GM12878 (cell line): ENCODE results near the gene LRRC55. TPM values are rescaled to one million over a fixed set of nuclear protein-coding genes. Genes with fewer than 3 reads are reported as not detected.

Source experiments
- ATAC-seq: fragments of 200-7000 bp; cut with Tn5 transposase; 3 replicates; pipeline ENCODE4 v1.9.1; 2020; ENCODE audit warnings: mild to moderate bottlenecking, moderate library complexity
- BruUV-seq: library from RNA; stranded (reverse); fragments of 400-500 nt; replicated peaks from 2 replicates; lab custom pipeline; 2021; lab: Mats Ljungman, UMichigan
- CTCF ChIA-PET: fragments of 300-600 bp; sonication (Branson Sonifier 250); formaldehyde crosslinking; extraction: SDS; loops from one replicate; lab custom pipeline; 2021; ENCODE audit warnings: inconsistent platforms; lab: Yijun Ruan, JAX
- POLR2A ChIA-PET: fragments of 350-600 bp; formaldehyde crosslinking; extraction: SDS; loops from one replicate; lab custom pipeline; 2021; ENCODE audit warnings: inconsistent platforms; lab: Charles Lee
- RAD21 ChIA-PET: fragments of 300-600 bp; sonication (Branson Sonifier 250); formaldehyde crosslinking; loops from one replicate; lab custom pipeline; 2023; ENCODE audit warnings: antibody characterized with exemption; ENCODE audit not compliant: unreplicated experiment; lab: Charles Lee
- SMC1A ChIA-PET: fragments of 300-600 bp; sonication (Branson Sonifier 250); formaldehyde crosslinking; loops from one replicate; lab custom pipeline; 2023; ENCODE audit not compliant: unreplicated experiment, uncharacterized antibody; lab: Charles Lee
- DNase-seq: peaks from one replicate; pipeline ENCODE4 v3.0.0-alpha.2; 2011; ENCODE audit warnings: low read depth, low spot score
- FAIRE-seq: peaks from 3 replicates; lab custom pipeline; 2011; peaks lifted over from hg19 to GRCh38; lab: Jason Lieb, UNC
- H2AFZ ChIP-seq: 2 replicates; pipeline ENCODE4 v1.6.0; 2011; ENCODE audit warnings: low read depth, low read length, control low read depth; ENCODE audit not compliant: control insufficient read depth
- H3K27ac ChIP-seq: 2 replicates; pipeline ENCODE4 v1.5.1; 2011; ENCODE audit warnings: control low read depth; ENCODE audit not compliant: control insufficient read depth, insufficient read depth
- H3K27me3 ChIP-seq, 2 experiments: replicated peaks in 1 of 2; 2 replicates each; pipeline versions ENCODE4 v1.6.0 to v1.6.1; 2011; ENCODE audit warnings: low read length in 1 of 2; ENCODE audit not compliant: control insufficient read depth in 2 of 2, insufficient read depth in 2 of 2
- H3K36me3 ChIP-seq, 2 experiments: 2 replicates each; pipeline ENCODE4 v1.5.1; 2011; ENCODE audit warnings: low read length in 1 of 2; ENCODE audit not compliant: control insufficient read depth in 2 of 2, insufficient read depth in 2 of 2
- H3K4me1 ChIP-seq: 2 replicates; pipeline ENCODE4 v1.6.1; 2011; ENCODE audit warnings: mild to moderate bottlenecking, low read length, moderate library complexity, mixed read lengths; ENCODE audit not compliant: control insufficient read depth, insufficient read depth
- H3K4me2 ChIP-seq: 2 replicates; pipeline ENCODE4 v1.6.0; 2011; ENCODE audit warnings: control low read depth; ENCODE audit not compliant: control insufficient read depth, insufficient read depth
- H3K4me3 ChIP-seq: fragments of 200-600 bp; sonication (generic); 2 replicates; pipeline ENCODE4 v1.5.1; 2016
- H3K79me2 ChIP-seq: 2 replicates; pipeline ENCODE4 v1.6.0; 2011; ENCODE audit warnings: low read length; ENCODE audit not compliant: control insufficient read depth, insufficient read depth
- H3K9ac ChIP-seq: 2 replicates; pipeline ENCODE4 v1.8.0; 2011; ENCODE audit warnings: low read length, control low read depth, mixed read lengths; ENCODE audit not compliant: control insufficient read depth, insufficient read depth
- H3K9me3 ChIP-seq: replicated peaks from 3 replicates; pipeline ENCODE4 v1.5.1; 2011; ENCODE audit warnings: mild to moderate bottlenecking, low read length; ENCODE audit not compliant: control insufficient read depth, insufficient read depth
- H4K20me1 ChIP-seq: 2 replicates; pipeline ENCODE4 v1.6.0; 2011; ENCODE audit not compliant: control insufficient read depth, insufficient read depth
- EZH2 ChIP-seq: IDR thresholded peaks from 2 replicates; pipeline ENCODE4 v1.6.1; 2012; ENCODE audit warnings: low read depth, mild to moderate bottlenecking, control low read depth, inconsistent platforms, low read length, borderline replicate concordance; ENCODE audit not compliant: control insufficient read depth
- KAT2A ChIP-seq: conservative IDR thresholded peaks from 2 replicates; pipeline ENCODE4 v1.6.1; 2011; ENCODE audit warnings: low read depth, low read length; ENCODE audit not compliant: control insufficient read depth
- NFIC ChIP-seq: IDR thresholded peaks from 2 replicates; pipeline ENCODE4 v1.6.1; 2012; ENCODE audit warnings: low read depth, mild to moderate bottlenecking, inconsistent platforms, low read length, moderate library complexity
- NR2C2 ChIP-seq: IDR thresholded peaks from 2 replicates; pipeline ENCODE4 v1.6.1; 2011; ENCODE audit warnings: borderline replicate concordance, low read depth; ENCODE audit not compliant: control insufficient read depth, insufficient read length
- PAX8 ChIP-seq: fragments of 450-650 bp; IDR thresholded peaks from 2 replicates; pipeline ENCODE4 v1.6.1; 2017; ENCODE audit warnings: mild to moderate bottlenecking, moderate library complexity
- RBBP5 ChIP-seq: fragments of 200-600 bp; sonication (generic); conservative IDR thresholded peaks from 2 replicates; pipeline ENCODE4 v1.6.1; 2016
- SIN3A ChIP-seq: IDR thresholded peaks from 2 replicates; pipeline ENCODE4 v1.6.1; 2012; ENCODE audit warnings: low read depth, low read length, improper control_type of control experiment
- SMC3 ChIP-seq: IDR thresholded peaks from 2 replicates; pipeline ENCODE4 v1.6.1; 2011; ENCODE audit warnings: low read length, improper control_type of control experiment, borderline replicate concordance
- WRNIP1 ChIP-seq: IDR thresholded peaks from 2 replicates; pipeline ENCODE4 v1.6.1; 2011; ENCODE audit warnings: low read depth, low read length, improper control_type of control experiment, borderline replicate concordance
- WGBS: methylation state at CpG from one replicate; pipeline ENCODE4 v1.1.6; 2016; ENCODE audit warnings: low lambda C conversion rate; ENCODE audit not compliant: insufficient replicate concordance, insufficient coverage; ENCODE audit errors: missing lambda C conversion rate; 5-methylcytosine and 5-hydroxymethylcytosine counted together
- in situ Hi-C: fragments of 300-500 bp; cut with MboI; formaldehyde crosslinking; loops from 9 replicates; pipeline ENCODE4 v1.14.3; 2018; ENCODE audit warnings: mixed read lengths
- intact Hi-C: fragments of 100-400 bp; cut with micrococcal nuclease; formaldehyde crosslinking; loops from one replicate; pipeline ENCODE4 v1.14.2; 2022; ENCODE audit not compliant: unreplicated experiment
- polyA plus RNA-seq, 11 experiments: library from polyadenylated mRNA; depleted of rRNA in 4 of 11; unstranded in 6 of 11; stranded (reverse) in 5 of 11; fragments of >200 nt; fragmentation: Nextera tagmentation in 4 of 11; fragmentation: Illumina TruSeq in 1 of 11; extraction: Ambion mirVana in 4 of 11; extraction: Trizol in 1 of 11; gene quantifications; 1 replicate in 1 of 11; 2 replicates in 10 of 11; pipeline versions ENCODE4 v1.2.1 to v1.2.3, GENCODE V29; 2011 to 2016; ENCODE audit warnings: inconsistent platforms in 2 of 11, missing spikeins in 2 of 11, low read depth in 1 of 11
- total RNA-seq, 4 experiments: library from RNA; depleted of rRNA in 3 of 4; stranded (reverse); fragments of >200 nt in 3 of 4; fragmentation: Illumina TruSeq in 1 of 4; extraction: Trizol in 1 of 4; gene quantifications; 2 replicates each; pipeline versions ENCODE4 v1.2.1 to v1.2.3, GENCODE V29; 2013 to 2021
- TF ChIP-seq, protein P1 (sequence below): fragments of 450-650 bp; IDR thresholded peaks from 2 replicates; pipeline ENCODE4 v1.6.1; 2016; ENCODE audit warnings: mild to moderate bottlenecking, moderate library complexity, borderline replicate concordance
- TF ChIP-seq, protein P2 (sequence below): fragments of 150-350 bp; IDR thresholded peaks from 2 replicates; pipeline ENCODE4 v1.6.1; 2016; ENCODE audit warnings: low read depth, low read length
- TF ChIP-seq, protein P3 (sequence below): fragments of 450-650 bp; IDR thresholded peaks from 2 replicates; pipeline ENCODE4 v1.6.1; 2017; ENCODE audit warnings: antibody characterized with exemption, mild to moderate bottlenecking, moderate library complexity

Gene LRRC55
- total and polyA plus RNA-seq, 10 of the 15 experiments (the other 5 are each of a cell fraction or from before 2014, with no cell fraction given): 0.01 to 0.04 TPM; not detected in 8

DNA sequence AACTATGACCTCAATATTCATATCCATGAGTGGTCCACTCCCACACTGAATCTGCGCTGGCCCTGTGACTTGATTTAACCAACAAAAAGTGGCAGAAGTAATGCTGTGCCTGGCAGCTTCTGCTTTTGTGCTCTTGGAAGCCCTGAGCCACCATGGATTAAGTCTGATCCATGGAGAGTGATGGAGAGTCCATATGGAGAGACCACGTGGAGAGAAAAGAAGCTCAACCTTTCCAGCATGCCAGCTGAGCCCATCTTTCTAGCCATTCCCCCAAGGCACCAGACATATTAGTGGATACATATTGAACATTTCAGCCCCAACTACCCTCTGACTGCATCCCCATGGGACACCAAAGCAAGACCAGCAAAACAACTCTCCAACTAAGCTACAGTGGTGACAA is 16.0 kb downstream of the LRRC55 start:
- H3K4me2 ChIP-seq: no peak overlapping the region
- H3K79me2 ChIP-seq: no peaks in the 10 kb centered on the region
- no peaks in the 10 kb centered on the region for H3K9me3 ChIP-seq
- RAD21 ChIA-PET: no interaction called here
- no peak overlapping the region for H3K4me3 ChIP-seq
- CTCF ChIA-PET: interaction anchor here (1.5 kb wide), 1 partner anchor 52 kb away, joined by 4 read pairs; no protein-coding TSS in a partner anchor
- intact Hi-C loops: loop anchor here (10.0 kb wide), 1 partner anchor 67 kb away; no protein-coding TSS in a partner anchor
- FAIRE-seq (no peak), DNase-seq (no peak), ATAC-seq (no peak)
- no peak for TF ChIP-seq KAT2A
- TF ChIP-seq NR2C2: no peak
- TF ChIP-seq PAX8: no peak
- no peak for TF ChIP-seq NFIC
- no peak for TF ChIP-seq SIN3A
- TF ChIP-seq, protein P1, sequence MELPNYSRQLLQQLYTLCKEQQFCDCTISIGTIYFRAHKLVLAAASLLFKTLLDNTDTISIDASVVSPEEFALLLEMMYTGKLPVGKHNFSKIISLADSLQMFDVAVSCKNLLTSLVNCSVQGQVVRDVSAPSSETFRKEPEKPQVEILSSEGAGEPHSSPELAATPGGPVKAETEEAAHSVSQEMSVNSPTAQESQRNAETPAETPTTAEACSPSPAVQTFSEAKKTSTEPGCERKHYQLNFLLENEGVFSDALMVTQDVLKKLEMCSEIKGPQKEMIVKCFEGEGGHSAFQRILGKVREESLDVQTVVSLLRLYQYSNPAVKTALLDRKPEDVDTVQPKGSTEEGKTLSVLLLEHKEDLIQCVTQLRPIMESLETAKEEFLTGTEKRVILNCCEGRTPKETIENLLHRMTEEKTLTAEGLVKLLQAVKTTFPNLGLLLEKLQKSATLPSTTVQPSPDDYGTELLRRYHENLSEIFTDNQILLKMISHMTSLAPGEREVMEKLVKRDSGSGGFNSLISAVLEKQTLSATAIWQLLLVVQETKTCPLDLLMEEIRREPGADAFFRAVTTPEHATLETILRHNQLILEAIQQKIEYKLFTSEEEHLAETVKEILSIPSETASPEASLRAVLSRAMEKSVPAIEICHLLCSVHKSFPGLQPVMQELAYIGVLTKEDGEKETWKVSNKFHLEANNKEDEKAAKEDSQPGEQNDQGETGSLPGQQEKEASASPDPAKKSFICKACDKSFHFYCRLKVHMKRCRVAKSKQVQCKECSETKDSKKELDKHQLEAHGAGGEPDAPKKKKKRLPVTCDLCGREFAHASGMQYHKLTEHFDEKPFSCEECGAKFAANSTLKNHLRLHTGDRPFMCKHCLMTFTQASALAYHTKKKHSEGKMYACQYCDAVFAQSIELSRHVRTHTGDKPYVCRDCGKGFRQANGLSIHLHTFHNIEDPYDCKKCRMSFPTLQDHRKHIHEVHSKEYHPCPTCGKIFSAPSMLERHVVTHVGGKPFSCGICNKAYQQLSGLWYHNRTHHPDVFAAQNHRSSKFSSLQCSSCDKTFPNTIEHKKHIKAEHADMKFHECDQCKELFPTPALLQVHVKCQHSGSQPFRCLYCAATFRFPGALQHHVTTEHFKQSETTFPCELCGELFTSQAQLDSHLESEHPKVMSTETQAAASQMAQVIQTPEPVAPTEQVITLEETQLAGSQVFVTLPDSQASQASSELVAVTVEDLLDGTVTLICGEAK: no peak
- TF ChIP-seq, protein P2, sequence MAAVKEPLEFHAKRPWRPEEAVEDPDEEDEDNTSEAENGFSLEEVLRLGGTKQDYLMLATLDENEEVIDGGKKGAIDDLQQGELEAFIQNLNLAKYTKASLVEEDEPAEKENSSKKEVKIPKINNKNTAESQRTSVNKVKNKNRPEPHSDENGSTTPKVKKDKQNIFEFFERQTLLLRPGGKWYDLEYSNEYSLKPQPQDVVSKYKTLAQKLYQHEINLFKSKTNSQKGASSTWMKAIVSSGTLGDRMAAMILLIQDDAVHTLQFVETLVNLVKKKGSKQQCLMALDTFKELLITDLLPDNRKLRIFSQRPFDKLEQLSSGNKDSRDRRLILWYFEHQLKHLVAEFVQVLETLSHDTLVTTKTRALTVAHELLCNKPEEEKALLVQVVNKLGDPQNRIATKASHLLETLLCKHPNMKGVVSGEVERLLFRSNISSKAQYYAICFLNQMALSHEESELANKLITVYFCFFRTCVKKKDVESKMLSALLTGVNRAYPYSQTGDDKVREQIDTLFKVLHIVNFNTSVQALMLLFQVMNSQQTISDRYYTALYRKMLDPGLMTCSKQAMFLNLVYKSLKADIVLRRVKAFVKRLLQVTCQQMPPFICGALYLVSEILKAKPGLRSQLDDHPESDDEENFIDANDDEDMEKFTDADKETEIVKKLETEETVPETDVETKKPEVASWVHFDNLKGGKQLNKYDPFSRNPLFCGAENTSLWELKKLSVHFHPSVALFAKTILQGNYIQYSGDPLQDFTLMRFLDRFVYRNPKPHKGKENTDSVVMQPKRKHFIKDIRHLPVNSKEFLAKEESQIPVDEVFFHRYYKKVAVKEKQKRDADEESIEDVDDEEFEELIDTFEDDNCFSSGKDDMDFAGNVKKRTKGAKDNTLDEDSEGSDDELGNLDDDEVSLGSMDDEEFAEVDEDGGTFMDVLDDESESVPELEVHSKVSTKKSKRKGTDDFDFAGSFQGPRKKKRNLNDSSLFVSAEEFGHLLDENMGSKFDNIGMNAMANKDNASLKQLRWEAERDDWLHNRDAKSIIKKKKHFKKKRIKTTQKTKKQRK: no peak
- TF ChIP-seq, protein P3, sequence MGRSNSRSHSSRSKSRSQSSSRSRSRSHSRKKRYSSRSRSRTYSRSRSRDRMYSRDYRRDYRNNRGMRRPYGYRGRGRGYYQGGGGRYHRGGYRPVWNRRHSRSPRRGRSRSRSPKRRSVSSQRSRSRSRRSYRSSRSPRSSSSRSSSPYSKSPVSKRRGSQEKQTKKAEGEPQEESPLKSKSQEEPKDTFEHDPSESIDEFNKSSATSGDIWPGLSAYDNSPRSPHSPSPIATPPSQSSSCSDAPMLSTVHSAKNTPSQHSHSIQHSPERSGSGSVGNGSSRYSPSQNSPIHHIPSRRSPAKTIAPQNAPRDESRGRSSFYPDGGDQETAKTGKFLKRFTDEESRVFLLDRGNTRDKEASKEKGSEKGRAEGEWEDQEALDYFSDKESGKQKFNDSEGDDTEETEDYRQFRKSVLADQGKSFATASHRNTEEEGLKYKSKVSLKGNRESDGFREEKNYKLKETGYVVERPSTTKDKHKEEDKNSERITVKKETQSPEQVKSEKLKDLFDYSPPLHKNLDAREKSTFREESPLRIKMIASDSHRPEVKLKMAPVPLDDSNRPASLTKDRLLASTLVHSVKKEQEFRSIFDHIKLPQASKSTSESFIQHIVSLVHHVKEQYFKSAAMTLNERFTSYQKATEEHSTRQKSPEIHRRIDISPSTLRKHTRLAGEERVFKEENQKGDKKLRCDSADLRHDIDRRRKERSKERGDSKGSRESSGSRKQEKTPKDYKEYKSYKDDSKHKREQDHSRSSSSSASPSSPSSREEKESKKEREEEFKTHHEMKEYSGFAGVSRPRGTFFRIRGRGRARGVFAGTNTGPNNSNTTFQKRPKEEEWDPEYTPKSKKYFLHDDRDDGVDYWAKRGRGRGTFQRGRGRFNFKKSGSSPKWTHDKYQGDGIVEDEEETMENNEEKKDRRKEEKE: no peak
- no peak for TF ChIP-seq RBBP5
- TF ChIP-seq WRNIP1: no peak
- no peak for TF ChIP-seq SMC3
- TF ChIP-seq EZH2: no peak
- WGBS: 15% methylated on average over 2 of the region's 2 CpGs
- H3K36me3 ChIP-seq: no peaks in the 10 kb centered on the region
- no peak overlapping the region for H3K27ac ChIP-seq
- POLR2A ChIA-PET: no interaction called here
- no TSS peak for BruUV-seq
- H3K27me3 ChIP-seq: no peaks in the 10 kb centered on the region
- no peaks in the 10 kb centered on the region for H3K4me1 ChIP-seq
- H2AFZ ChIP-seq: no peak overlapping the region
- no peaks in the 10 kb centered on the region for H4K20me1 ChIP-seq
- in situ Hi-C loops: no loop called here
- H3K9ac ChIP-seq: no peak overlapping the region
- SMC1A ChIA-PET: interaction anchor here (1.0 kb wide), 1 partner anchor 52 kb away, joined by 3 read pairs; no protein-coding TSS in a partner anchor
